Measurements from ENCODE around the gene CELSR3. TPM values are rescaled to one million over a fixed set of nuclear protein-coding genes. Genes with fewer than 3 reads are reported as not detected.

Gene CELSR3
- total and polyA plus RNA-seq, 9 donors, result 0.22 to 1.1 (median 0.49) TPM

DNA sequence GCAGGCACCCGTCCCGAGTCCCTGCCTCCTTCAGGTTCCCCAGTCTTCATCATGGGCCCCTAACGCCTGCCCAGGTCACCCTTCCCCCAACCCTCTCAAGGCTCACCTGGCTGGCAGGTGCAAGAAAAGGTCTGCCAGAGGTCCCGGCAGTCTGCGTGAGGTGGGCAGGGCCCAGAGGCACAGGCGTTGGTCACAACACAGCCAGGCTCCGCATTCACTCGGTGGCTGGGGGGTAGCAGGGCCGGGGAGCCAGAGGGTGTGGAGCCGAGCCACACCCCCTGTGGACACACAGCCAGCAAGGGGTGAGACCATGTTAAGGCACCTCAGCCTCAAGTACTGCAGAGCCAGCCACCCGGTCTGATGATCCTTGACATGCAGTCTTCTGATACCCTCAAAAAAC lies 10.9 kb downstream of the CELSR3 start:
- no peak for DNase-seq
- H3K9me3 ChIP-seq (replicated peaks; ENCODE audit: control insufficient read depth, low read depth, low read length), result no peaks in the 10 kb centered on the region
- H3K4me1 ChIP-seq (ENCODE audit: control insufficient read depth, insufficient read depth, low read length), result peaks cover 4% of the 10 kb centered on the region
- peaks cover 11% of the 10 kb centered on the region for H3K27me3 ChIP-seq (ENCODE audit: control insufficient read depth, insufficient read depth, low read length)
- H3K27ac ChIP-seq (ENCODE audit: low read length), result no peak overlapping the region
- H3K4me3 ChIP-seq (ENCODE audit: low read length), result no peak overlapping the region
- WGBS (ENCODE audit: insufficient coverage), result 69% methylated on average over 11 of the region's 11 CpGs
- no peaks in the 10 kb centered on the region for H3K36me3 ChIP-seq (ENCODE audit: control insufficient read depth, insufficient read depth, low read length)

DNA sequence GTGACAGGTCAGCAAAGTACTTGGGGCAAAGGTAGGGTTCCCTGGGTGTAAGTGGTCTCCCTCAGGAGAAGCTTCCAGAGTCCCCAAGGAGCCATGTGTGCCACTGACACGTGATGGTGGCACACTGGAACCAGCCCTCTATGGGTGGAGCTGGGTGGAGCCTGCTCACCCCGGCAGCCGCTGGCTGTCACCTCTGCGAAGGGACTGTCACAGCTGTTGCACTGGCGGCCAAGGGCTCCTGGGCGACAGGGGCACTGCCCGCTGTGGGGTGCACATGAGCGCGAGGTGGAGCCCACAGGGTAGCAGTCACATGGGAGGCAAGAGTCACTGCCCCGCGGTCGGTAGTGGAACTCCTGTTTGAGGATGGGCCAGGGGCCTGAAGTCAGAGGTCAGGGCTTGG lies 12.0 kb downstream of the CELSR3 start:
- no peaks in the 10 kb centered on the region for H3K9me3 ChIP-seq (replicated peaks; ENCODE audit: control insufficient read depth, low read depth, low read length)
- WGBS (ENCODE audit: insufficient coverage), result 79% methylated on average over 12 of the region's 12 CpGs
- H3K36me3 ChIP-seq (ENCODE audit: control insufficient read depth, insufficient read depth, low read length), result no peaks in the 10 kb centered on the region
- H3K4me1 ChIP-seq (ENCODE audit: control insufficient read depth, insufficient read depth, low read length), result no peaks in the 10 kb centered on the region
- no peak overlapping the region for H3K27ac ChIP-seq (ENCODE audit: low read length)
- no peak for DNase-seq
- H3K27me3 ChIP-seq (ENCODE audit: control insufficient read depth, insufficient read depth, low read length), result peaks cover 7% of the 10 kb centered on the region
- no peak overlapping the region for H3K4me3 ChIP-seq (ENCODE audit: low read length)

DNA sequence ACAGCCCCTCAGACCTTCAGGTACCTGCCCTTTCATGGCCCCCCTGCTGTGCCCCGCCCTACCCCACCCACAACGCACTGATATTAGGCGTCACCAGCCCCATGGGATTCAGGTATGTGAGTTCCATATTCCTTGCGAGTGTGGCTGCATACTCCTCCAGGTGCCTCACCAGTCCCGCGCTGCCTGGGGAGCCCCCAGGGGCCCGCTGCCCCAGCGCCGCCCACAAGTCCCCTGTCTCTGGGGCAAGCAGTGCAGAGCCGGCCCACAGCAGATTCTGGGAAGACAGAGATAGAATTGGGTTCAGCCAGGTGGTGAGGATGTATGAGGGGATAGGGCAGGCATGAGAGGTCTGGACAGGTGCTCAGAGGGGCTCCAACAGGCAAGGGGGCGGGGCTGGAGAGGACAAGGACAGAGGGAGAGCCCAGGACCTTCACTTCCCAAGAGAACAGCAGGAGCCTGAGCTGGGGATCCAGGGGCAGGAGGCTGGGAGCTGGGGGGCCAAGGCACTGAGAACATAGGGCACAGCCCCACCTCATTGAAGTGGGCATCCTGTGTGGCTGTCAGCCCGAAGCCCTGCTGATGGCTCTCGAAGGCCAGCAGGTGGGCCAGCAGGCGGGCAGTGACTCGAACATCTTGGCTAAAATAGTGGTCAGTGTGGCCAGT lies 14.4 kb downstream of the CELSR3 start:
- 88% methylated on average over 12 of the region's 15 CpGs for WGBS (ENCODE audit: insufficient coverage)
- Histone ChIP-seq H3K4me1 (ENCODE audit: control insufficient read depth, insufficient read depth, low read length) (no peaks in the 10 kb centered on the region), H3K4me3 (ENCODE audit: low read length) (no peak overlapping the region), H3K27me3 (ENCODE audit: control insufficient read depth, insufficient read depth, low read length) (no peaks in the 10 kb centered on the region), H3K27ac (ENCODE audit: low read length) (no peak overlapping the region), H3K9me3 (replicated peaks; ENCODE audit: control insufficient read depth, low read depth, low read length) (no peaks in the 10 kb centered on the region), H3K36me3 (ENCODE audit: control insufficient read depth, insufficient read depth, low read length) (no peaks in the 10 kb centered on the region)
- DNase-seq, result no peak

DNA sequence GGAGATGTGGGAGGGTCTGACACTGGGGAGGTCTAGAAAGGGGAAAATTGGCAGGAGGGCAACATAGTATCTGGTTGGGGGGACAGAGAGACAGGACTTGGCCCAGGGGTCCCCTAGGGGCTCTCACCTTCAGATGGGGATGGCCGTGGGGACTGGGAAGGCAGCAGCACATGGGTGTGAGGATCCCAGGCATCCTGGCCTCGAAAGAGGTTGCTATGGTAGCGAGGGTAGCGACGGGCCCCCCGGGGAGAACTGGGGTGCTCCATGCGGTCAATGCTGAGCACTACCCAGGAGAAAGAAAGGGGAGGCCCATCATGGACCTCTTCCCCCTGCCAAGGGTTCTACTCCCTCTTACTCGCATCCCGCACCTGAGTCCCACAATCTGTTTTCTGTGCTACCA lies 15.0 kb downstream of the CELSR3 start:
- H3K27me3 ChIP-seq (ENCODE audit: control insufficient read depth, insufficient read depth, low read length), result no peaks in the 10 kb centered on the region
- DNase-seq, result no peak
- no peak overlapping the region for H3K27ac ChIP-seq (ENCODE audit: low read length)
- no peaks in the 10 kb centered on the region for H3K36me3 ChIP-seq (ENCODE audit: control insufficient read depth, insufficient read depth, low read length)
- 72% methylated on average over 3 of the region's 9 CpGs for WGBS (ENCODE audit: insufficient coverage)
- no peaks in the 10 kb centered on the region for H3K9me3 ChIP-seq (replicated peaks; ENCODE audit: control insufficient read depth, low read depth, low read length)
- no peak overlapping the region for H3K4me3 ChIP-seq (ENCODE audit: low read length)
- no peaks in the 10 kb centered on the region for H3K4me1 ChIP-seq (ENCODE audit: control insufficient read depth, insufficient read depth, low read length)

DNA sequence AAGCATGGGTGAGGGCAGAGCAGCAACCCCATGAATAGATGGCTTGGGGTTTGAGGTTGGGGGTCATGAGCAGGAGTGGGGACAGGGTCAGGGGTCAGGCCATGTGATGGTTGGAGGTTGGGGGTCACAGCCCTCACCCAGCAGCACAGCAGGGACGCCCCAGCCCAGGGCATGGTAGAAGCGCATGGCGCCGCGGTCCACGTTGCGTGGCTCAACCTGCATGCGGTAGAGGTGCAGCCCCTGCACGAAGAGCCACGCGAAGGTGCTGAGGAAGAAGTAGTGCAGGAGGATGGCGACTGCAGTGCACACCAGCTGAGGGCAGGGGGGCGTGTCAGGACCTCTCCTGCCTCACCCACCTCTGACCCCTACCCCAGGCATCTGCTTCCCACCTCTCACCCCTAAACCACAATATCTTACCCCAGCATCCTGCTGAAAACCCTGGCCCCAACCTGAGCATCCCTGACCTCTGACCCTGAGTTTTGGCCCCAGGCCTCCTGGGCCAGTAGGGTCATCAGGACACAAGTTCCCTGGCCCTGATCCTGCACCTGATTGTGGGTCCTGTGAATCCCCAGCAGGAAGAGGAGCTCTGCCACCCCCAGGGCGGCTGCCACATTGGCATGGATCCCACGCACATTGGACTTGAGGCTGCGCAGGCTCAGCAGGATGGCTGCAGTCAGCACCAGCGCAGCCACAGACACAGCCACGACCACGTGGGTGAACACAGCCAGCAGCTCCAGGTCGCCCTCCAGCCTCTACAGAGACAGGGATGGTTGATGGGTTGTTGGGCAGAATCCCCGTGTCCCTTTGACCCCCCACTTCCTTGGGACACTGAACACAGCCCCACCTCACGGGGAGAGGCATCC lies 17.6 kb downstream of the CELSR3 start:
- H3K36me3 ChIP-seq (ENCODE audit: control insufficient read depth, insufficient read depth, low read length), result no peaks in the 10 kb centered on the region
- 92% methylated on average over 16 of the region's 22 CpGs for WGBS (ENCODE audit: insufficient coverage)
- H3K4me1 ChIP-seq (ENCODE audit: control insufficient read depth, insufficient read depth, low read length), result no peaks in the 10 kb centered on the region
- H3K9me3 ChIP-seq (replicated peaks; ENCODE audit: control insufficient read depth, low read depth, low read length), result no peaks in the 10 kb centered on the region
- H3K4me3 ChIP-seq (ENCODE audit: low read length), result no peak overlapping the region
- DNase-seq, result no peak
- no peak overlapping the region for H3K27ac ChIP-seq (ENCODE audit: low read length)
- peaks cover 2% of the 10 kb centered on the region for H3K27me3 ChIP-seq (ENCODE audit: control insufficient read depth, insufficient read depth, low read length)

DNA sequence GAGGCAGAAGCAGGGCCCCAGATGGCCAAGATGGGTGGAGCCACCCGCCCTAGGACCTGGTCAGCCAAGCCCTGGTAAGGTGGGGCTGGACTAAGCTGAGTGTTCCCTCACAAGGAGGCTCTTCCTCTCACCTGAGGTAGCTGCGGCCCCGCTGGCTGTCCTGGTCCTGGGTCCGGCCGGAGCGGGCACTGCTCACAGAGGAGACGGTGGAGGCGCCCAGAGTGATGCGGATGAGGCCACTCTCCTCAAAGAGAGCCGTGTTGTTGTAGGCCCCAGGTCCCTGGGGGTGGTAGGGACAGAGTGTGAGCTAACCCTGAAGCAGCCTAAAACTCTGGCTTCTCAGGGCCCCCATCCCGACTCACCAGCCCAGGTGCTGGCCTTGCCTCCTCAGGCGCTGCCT lies 20.1 kb downstream of the CELSR3 start:
- WGBS (ENCODE audit: insufficient coverage), result 90% methylated on average over 12 of the region's 12 CpGs
- Histone ChIP-seq H3K27ac (ENCODE audit: low read length) (no peak overlapping the region), H3K4me1 (ENCODE audit: control insufficient read depth, insufficient read depth, low read length) (no peaks in the 10 kb centered on the region), H3K9me3 (replicated peaks; ENCODE audit: control insufficient read depth, low read depth, low read length) (no peaks in the 10 kb centered on the region), H3K4me3 (ENCODE audit: low read length) (no peak overlapping the region), H3K27me3 (ENCODE audit: control insufficient read depth, insufficient read depth, low read length) (peaks cover 3% of the 10 kb centered on the region), H3K36me3 (ENCODE audit: control insufficient read depth, insufficient read depth, low read length) (no peaks in the 10 kb centered on the region)
- DNase-seq, result no peak

DNA sequence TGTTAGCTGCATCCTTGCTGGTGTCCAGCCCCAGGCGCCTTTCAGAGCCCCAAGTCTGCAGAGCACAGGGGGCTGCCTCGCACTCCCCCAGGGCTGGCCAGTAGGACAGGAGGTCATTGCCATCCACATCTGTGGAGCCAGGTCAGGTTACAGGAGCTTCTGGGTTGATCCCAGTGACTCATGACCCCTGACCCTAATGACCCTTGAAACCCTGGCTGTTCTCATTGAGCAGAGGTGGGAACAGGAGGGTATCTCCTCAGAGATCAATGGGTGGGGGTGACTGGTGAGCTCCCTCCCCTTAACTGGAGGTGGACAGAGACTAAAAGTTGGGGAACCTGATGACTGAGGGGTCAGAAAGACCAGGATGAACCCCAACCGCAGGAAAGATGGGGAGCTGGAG lies 21.3 kb downstream of the CELSR3 start:
- no peak overlapping the region for H3K27ac ChIP-seq (ENCODE audit: low read length)
- DNase-seq, result no peak
- 68% methylated on average over 3 of the region's 3 CpGs for WGBS (ENCODE audit: insufficient coverage)
- H3K4me1 ChIP-seq (ENCODE audit: control insufficient read depth, insufficient read depth, low read length), result peaks cover 4% of the 10 kb centered on the region
- H3K36me3 ChIP-seq (ENCODE audit: control insufficient read depth, insufficient read depth, low read length), result no peaks in the 10 kb centered on the region
- H3K4me3 ChIP-seq (ENCODE audit: low read length), result no peak overlapping the region
- H3K27me3 ChIP-seq (ENCODE audit: control insufficient read depth, insufficient read depth, low read length), result peaks cover 3% of the 10 kb centered on the region
- H3K9me3 ChIP-seq (replicated peaks; ENCODE audit: control insufficient read depth, low read depth, low read length), result no peaks in the 10 kb centered on the region

DNA sequence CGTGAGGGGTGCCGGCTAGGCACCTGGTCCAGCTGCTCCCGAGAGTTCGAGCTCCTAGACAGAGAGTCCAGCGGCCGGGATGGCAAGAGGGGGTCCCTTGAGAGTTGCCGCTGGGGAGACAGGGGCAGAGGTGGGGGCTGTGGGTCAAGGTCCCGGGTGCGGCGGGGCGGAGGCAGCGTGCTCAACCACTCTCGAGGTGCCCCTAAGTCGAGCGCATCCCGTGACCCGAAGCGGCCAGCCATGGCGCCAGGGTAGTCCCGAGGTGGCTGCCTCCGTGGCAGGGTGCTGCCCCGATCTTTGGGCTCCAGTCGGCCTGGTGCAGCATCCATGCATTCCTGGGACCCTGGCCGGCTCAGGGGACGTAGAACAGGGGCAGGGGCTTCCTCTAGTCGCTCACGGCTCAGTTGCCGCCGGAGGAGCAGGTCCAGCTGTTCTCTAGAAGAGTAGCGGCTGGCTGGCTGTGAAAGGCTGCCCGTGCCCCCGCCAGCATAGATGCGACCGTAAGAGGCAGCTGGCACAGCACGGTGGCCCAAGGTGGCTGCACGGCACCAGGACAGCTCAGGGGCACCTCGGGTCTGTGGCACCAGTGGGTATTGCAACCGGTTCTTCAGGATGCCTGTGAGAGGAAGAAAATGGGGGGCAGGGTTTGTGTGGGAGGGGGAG lies 22.6 kb downstream of the CELSR3 start:
- Histone ChIP-seq H3K27me3 (ENCODE audit: control insufficient read depth, insufficient read depth, low read length) (peaks cover 3% of the 10 kb centered on the region), H3K4me1 (ENCODE audit: control insufficient read depth, insufficient read depth, low read length) (peaks cover 13% of the 10 kb centered on the region), H3K36me3 (ENCODE audit: control insufficient read depth, insufficient read depth, low read length) (no peaks in the 10 kb centered on the region), H3K27ac (ENCODE audit: low read length) (no peak overlapping the region), H3K9me3 (replicated peaks; ENCODE audit: control insufficient read depth, low read depth, low read length) (no peaks in the 10 kb centered on the region), H3K4me3 (ENCODE audit: low read length) (no peak overlapping the region)
- WGBS (ENCODE audit: insufficient coverage), result 82% methylated on average over 33 of the region's 38 CpGs
- no peak for DNase-seq

DNA sequence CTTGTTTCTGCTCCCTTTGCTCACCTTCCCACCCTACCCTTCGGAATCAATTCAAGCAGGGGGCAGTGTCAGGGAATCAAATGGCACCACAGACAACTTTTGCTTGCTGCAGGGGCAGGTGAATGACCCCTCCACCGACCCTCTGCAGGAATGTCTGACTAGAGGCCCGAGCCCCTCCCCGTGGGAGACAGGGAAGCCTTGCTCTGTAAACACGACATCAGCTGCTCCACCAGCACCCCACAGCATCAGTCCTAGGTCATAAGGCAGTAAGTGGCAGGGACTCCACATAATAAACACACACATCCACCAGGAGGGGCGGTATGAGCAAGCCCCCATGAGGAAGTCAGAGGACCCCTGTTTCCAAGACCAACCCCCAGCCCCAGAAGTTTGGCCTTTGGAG lies 25.4 kb downstream of the CELSR3 start:
- H3K27ac ChIP-seq (ENCODE audit: low read length), result no peak overlapping the region

DNA sequence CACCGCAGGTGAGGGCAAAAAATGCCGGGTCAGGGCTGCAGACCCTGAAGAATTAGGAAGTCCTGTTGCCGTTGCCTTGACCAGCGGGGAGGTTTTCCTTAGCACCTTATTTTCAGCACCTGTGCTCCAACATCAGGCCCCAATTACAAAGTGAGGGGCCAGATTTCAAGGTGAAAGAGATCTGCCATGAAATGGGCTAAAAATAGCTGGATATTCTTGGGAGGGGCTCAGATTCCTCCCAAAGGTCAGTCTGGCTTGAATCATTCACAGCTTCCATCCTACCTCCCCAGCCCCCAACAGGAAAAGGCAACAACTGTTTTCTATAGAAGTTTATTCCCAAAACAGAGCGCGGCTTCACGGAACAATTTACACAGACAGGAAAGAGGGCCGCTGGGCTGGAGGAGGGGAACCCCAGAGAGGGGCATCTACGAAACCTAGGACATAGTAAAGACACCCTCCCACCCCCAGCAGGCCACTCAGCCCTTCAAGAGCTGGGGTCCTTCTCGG lies 26.5 kb downstream of the CELSR3 start:
- peak overlapping the region; percentile 87 for H3K4me3 ChIP-seq (ENCODE audit: low read length)
- 13% methylated on average over 3 of the region's 10 CpGs for WGBS (ENCODE audit: insufficient coverage)
- peaks cover 3% of the 10 kb centered on the region for H3K27me3 ChIP-seq (ENCODE audit: control insufficient read depth, insufficient read depth, low read length)
- H3K27ac ChIP-seq (ENCODE audit: low read length), result peak overlapping the region; percentile 91
- H3K36me3 ChIP-seq (ENCODE audit: control insufficient read depth, insufficient read depth, low read length), result peaks cover 12% of the 10 kb centered on the region
- peak; percentile 67 for DNase-seq
- H3K9me3 ChIP-seq (replicated peaks; ENCODE audit: control insufficient read depth, low read depth, low read length), result no peaks in the 10 kb centered on the region
- peaks cover 25% of the 10 kb centered on the region for H3K4me1 ChIP-seq (ENCODE audit: control insufficient read depth, insufficient read depth, low read length)

More for the DNA sequence above, 25.4 kb downstream of the CELSR3 start:
- Histone ChIP-seq H3K4me3 (ENCODE audit: low read length) (no peak overlapping the region), H3K27me3 (ENCODE audit: control insufficient read depth, insufficient read depth, low read length) (peaks cover 3% of the 10 kb centered on the region), H3K4me1 (ENCODE audit: control insufficient read depth, insufficient read depth, low read length) (peaks cover 24% of the 10 kb centered on the region), H3K9me3 (replicated peaks; ENCODE audit: control insufficient read depth, low read depth, low read length) (no peaks in the 10 kb centered on the region), H3K36me3 (ENCODE audit: control insufficient read depth, insufficient read depth, low read length) (peaks cover 4% of the 10 kb centered on the region)
- WGBS (ENCODE audit: insufficient coverage), result 40% methylated on average over 5 of the region's 6 CpGs
- no peak for DNase-seq

Measured in muscle of leg (tissue), 11 donors.